ENCODE data around the gene DPP6. TPM values are rescaled to one million over a fixed set of nuclear protein-coding genes. Genes with fewer than 3 reads are reported as not detected.

Gene DPP6
- total and polyA plus RNA-seq, 9 donors, result 0.22 to 3.9 (median 1.3) TPM; not detected in 1

DNA sequence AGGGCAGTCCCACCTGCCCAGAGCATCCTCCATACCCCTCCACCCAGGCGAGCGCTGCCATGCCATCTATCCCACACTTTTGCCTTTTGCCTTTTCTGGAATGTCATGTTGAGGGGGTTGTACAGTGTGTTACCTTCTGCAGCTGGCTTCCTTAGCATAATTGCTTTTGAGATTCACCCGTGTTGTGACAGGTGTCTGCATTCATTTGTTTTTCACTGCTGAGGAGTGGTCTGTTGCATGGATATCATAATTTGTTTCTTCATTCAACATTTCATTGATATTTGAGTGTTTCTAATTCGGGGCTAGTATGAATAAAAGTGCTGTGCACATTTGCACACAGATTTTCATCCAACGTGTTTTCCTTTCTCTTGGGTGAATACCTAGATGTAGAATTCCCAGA lies 596.8 kb downstream of the DPP6 start:
- H3K4me1 ChIP-seq (ENCODE audit: insufficient read depth), result no peaks in the 10 kb centered on the region
- intact Hi-C loops (cut with DNase I), result no loop called here
- no peak overlapping the region for H3K27ac ChIP-seq
- no peaks in the 10 kb centered on the region for H3K36me3 ChIP-seq
- no peak for DNase-seq
- H3K27me3 ChIP-seq, result no peaks in the 10 kb centered on the region
- H3K4me3 ChIP-seq, result no peak overlapping the region
- 73 to 82% (median 73%) methylated on average over 5 of the region's 5 CpGs for WGBS, 3 donors
- no peaks in the 10 kb centered on the region for H3K9me3 ChIP-seq
- TF ChIP-seq, protein P1, sequence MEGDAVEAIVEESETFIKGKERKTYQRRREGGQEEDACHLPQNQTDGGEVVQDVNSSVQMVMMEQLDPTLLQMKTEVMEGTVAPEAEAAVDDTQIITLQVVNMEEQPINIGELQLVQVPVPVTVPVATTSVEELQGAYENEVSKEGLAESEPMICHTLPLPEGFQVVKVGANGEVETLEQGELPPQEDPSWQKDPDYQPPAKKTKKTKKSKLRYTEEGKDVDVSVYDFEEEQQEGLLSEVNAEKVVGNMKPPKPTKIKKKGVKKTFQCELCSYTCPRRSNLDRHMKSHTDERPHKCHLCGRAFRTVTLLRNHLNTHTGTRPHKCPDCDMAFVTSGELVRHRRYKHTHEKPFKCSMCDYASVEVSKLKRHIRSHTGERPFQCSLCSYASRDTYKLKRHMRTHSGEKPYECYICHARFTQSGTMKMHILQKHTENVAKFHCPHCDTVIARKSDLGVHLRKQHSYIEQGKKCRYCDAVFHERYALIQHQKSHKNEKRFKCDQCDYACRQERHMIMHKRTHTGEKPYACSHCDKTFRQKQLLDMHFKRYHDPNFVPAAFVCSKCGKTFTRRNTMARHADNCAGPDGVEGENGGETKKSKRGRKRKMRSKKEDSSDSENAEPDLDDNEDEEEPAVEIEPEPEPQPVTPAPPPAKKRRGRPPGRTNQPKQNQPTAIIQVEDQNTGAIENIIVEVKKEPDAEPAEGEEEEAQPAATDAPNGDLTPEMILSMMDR (IDR thresholded peaks at IDR 0.05), result no peak
- TF ChIP-seq POLR2A (IDR thresholded peaks at IDR 0.05) (no peak), EP300 (IDR thresholded peaks at IDR 0.05) (no peak)

DNA sequence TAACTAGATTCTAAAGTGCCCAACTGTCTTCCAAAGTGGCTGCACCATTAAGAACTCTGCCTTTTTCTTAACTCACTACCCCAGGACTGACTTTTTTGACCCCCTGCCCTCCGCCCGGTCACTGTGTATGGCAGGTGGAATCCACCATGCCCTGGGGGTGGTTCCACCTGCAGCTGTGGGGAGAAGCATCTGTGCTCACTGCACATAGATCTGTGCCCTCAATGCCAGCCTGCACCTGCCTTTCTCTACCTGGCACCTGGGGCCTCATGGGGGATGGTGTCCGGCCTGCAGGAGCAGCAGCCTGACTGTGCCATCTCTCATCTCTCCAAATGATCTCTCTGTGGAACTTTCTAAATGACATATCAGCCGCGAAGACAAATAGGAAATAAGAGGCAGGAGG lies 597.2 kb downstream of the DPP6 start:
- TF ChIP-seq, protein P1 (IDR thresholded peaks at IDR 0.05), result no peak
- TF ChIP-seq POLR2A (IDR thresholded peaks at IDR 0.05) (no peak), EP300 (IDR thresholded peaks at IDR 0.05) (no peak)
- no peak overlapping the region for H3K27ac ChIP-seq
- intact Hi-C loops (cut with DNase I), result no loop called here
- no peaks in the 10 kb centered on the region for H3K9me3 ChIP-seq
- H3K4me1 ChIP-seq (ENCODE audit: insufficient read depth), result no peaks in the 10 kb centered on the region
- no peak for DNase-seq
- 62 to 91% (median 67%) methylated on average over 5 of the region's 5 CpGs for whole genome bisulfite sequencing, 3 donors
- H3K36me3 ChIP-seq, result no peaks in the 10 kb centered on the region
- no peaks in the 10 kb centered on the region for H3K27me3 ChIP-seq
- no peak overlapping the region for H3K4me3 ChIP-seq

DNA sequence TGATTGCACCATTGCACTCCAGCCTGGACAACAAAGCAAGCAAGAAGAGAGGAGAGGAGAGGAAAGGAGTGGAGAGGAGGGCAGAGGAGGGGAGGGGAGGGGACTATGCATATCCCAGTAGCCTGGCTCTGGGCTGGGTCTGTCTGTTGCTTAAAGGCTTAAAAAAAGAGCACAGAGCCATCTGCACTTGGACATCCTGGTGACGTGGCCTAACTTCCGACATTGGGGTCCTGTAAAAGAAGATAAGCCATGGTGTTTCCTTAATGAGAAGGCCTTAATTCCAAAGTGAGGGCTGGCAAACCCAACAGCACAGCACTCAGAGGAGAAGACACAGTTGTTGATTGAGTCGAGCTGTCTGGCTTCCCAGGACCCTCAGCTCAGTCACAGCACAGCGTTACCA lies 598.1 kb downstream of the DPP6 start:
- intact Hi-C loops (cut with DNase I), result loop anchor here in 1 of 4 donors (10.0 kb wide), 1 partner anchor 55 kb away; no protein-coding TSS in a partner anchor
- no peak for TF ChIP-seq POLR2A (IDR thresholded peaks at IDR 0.05)
- TF ChIP-seq, protein P1 (IDR thresholded peaks at IDR 0.05), result no peak
- TF ChIP-seq EP300 (IDR thresholded peaks at IDR 0.05), result no peak
- Histone ChIP-seq H3K4me3 (no peak overlapping the region), H3K36me3 (no peaks in the 10 kb centered on the region), H3K27me3 (no peaks in the 10 kb centered on the region), H3K27ac (no peak overlapping the region), H3K4me1 (ENCODE audit: insufficient read depth) (no peaks in the 10 kb centered on the region), H3K9me3 (no peaks in the 10 kb centered on the region)
- 75 to 82% (median 79%) methylated on average over 4 of the region's 4 CpGs for WGBS, 3 donors
- no peak for DNase-seq

DNA sequence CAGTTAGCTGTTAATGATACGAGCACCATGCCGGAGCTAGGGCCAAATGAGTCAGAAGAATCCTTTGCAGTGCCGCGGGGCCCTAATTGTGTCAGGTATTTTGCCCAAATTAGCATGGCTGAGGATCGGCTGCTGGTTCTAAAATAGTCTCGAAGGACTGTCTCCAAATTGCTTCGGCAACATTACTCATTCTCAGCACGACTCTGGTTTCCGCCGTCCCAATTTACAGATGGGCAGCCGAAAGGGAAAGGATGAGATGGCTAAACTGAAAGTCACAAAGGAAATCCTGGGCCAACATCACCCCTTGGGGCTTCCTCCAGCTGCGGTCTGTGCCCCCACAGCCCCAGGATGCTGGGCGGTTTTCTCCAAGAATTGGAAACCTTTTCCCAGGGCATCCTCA lies 599.3 kb downstream of the DPP6 start:
- Histone ChIP-seq H3K4me3 (no peak overlapping the region), H3K9me3 (no peaks in the 10 kb centered on the region), H3K36me3 (no peaks in the 10 kb centered on the region), H3K27ac (no peak overlapping the region), H3K27me3 (no peaks in the 10 kb centered on the region), H3K4me1 (ENCODE audit: insufficient read depth) (no peaks in the 10 kb centered on the region)
- no peak for DNase-seq
- TF ChIP-seq POLR2A (IDR thresholded peaks at IDR 0.05) (no peak), EP300 (IDR thresholded peaks at IDR 0.05) (no peak)
- TF ChIP-seq, protein P1 (IDR thresholded peaks at IDR 0.05), result no peak
- WGBS, 3 donors, result 86 to 93% (median 88%) methylated on average over 13 of the region's 13 CpGs
- intact Hi-C loops (cut with DNase I), result loop anchor here in 1 of 4 donors (10.0 kb wide), 1 partner anchor 57 kb away; no protein-coding TSS in a partner anchor

Measured in ovary (tissue), 9 donors.